T follicular helper cell (primary cell): ENCODE data around the gene LPXN.

Experiments used
- DNase-seq: peaks from one replicate; pipeline ENCODE4 v3.0.0-alpha.2; 2020; ENCODE audit warnings: low read depth
- total RNA-seq, 2 experiments: gene quantifications; one replicate each; lab custom pipeline; 2026; lab: John Stamatoyannopoulos, UW

LPXN gene
- total RNA-seq: 190 to 281 reads per million in 2 experiments

GRCh38 chr11:58575377-58576020 is at the start of gene LPXN:
Gene LPXN, minus strand, starts transcription at chr11:58575856. Its CDS starts 84 bp downstream, at chr11:58575772.
- DNase-seq: peak; percentile 51

GRCh38 chr11:58625086-58625485 is 49.4 kb upstream of the LPXN start:
- DNase-seq: no peak

- no peak for DNase-seq
Observed at GRCh38 chr11:58622344-58622743, 46.7 kb upstream of the LPXN start, which contains the start of gene CNTF. Gene CNTF, plus strand, starts transcription at chr11:58622665. Its CDS starts 88 bp downstream, at chr11:58622753.

- DNase-seq: no peak
Observed at GRCh38 chr11:58621586-58622262, 46.1 kb upstream of the LPXN start.

GRCh38 chr11:58617976-58618557 is 42.4 kb upstream of the LPXN start:
- DNase-seq: no peak

- no peak for DNase-seq
Observed at GRCh38 chr11:58616594-58616993, 40.9 kb upstream of the LPXN start.

GRCh38 chr11:58615559-58615958 is 39.9 kb upstream of the LPXN start:
- DNase-seq: no peak

GRCh38 chr11:58613228-58613627 is 37.6 kb upstream of the LPXN start:
- no peak for DNase-seq

- no peak for DNase-seq
Observed at GRCh38 chr11:58609723-58610122, 34.1 kb upstream of the LPXN start.

- no peak for DNase-seq
Observed at GRCh38 chr11:58608331-58608730, 32.7 kb upstream of the LPXN start.

GRCh38 chr11:58606930-58607714 is 31.5 kb upstream of the LPXN start:
- no peak for DNase-seq

- no peak for DNase-seq
Observed at GRCh38 chr11:58600510-58600909, 24.9 kb upstream of the LPXN start.

GRCh38 chr11:58597486-58598144 is 22.0 kb upstream of the LPXN start:
- DNase-seq: no peak

- no peak for DNase-seq
Observed at GRCh38 chr11:58596621-58597020, 21.0 kb upstream of the LPXN start.

- no peak for DNase-seq
Observed at GRCh38 chr11:58594826-58595225, 19.2 kb upstream of the LPXN start.

GRCh38 chr11:58592760-58593472 is 17.3 kb upstream of the LPXN start:
- DNase-seq: no peak

GRCh38 chr11:58591659-58592058 is 16.0 kb upstream of the LPXN start:
- no peak for DNase-seq

- no peak for DNase-seq
Observed at GRCh38 chr11:58586998-58587397, 11.3 kb upstream of the LPXN start.

GRCh38 chr11:58582437-58582836 is 6.8 kb upstream of the LPXN start:
- no peak for DNase-seq

GRCh38 chr11:58580311-58580710 is 4.7 kb upstream of the LPXN start:
- no peak for DNase-seq
